Keratinocyte (primary cell): ENCODE results near the gene CDK2AP2. TPM values are rescaled to one million over a fixed set of nuclear protein-coding genes. Genes with fewer than 3 reads are reported as not detected.

Source experiments
- DNase-seq: peaks from one replicate; pipeline ENCODE4 v3.0.0-alpha.2; 2011; ENCODE audit warnings: low read depth, missing footprints, low spot score
- FAIRE-seq: peaks from 2 replicates; lab custom pipeline; 2011; peaks lifted over from hg19 to GRCh38; lab: Jason Lieb, UNC
- H2AFZ ChIP-seq: 2 replicates; pipeline ENCODE4 v1.6.0; 2012; ENCODE audit warnings: low read length, control low read depth, inconsistent platforms; ENCODE audit not compliant: control insufficient read depth
- H3K27ac ChIP-seq: 2 replicates; pipeline ENCODE4 v1.5.1; 2011; ENCODE audit warnings: low read length; ENCODE audit not compliant: control insufficient read depth, insufficient read depth
- H3K27me3 ChIP-seq: 3 replicates; pipeline ENCODE4 v1.6.0; 2011; ENCODE audit warnings: low read length; ENCODE audit not compliant: control insufficient read depth, insufficient read depth; ENCODE audit errors: extremely low read depth
- H3K36me3 ChIP-seq, 2 experiments: 2 replicates in 1 of 2; 3 replicates in 1 of 2; pipeline ENCODE4 v1.5.1; 2011; ENCODE audit warnings: low read length in 2 of 2, mild to moderate bottlenecking in 1 of 2; ENCODE audit not compliant: control insufficient read depth in 2 of 2, insufficient read depth in 2 of 2; ENCODE audit errors: extremely low read depth in 1 of 2
- H3K4me1 ChIP-seq: 3 replicates; pipeline ENCODE4 v1.5.1; 2011; ENCODE audit warnings: low read length; ENCODE audit not compliant: control insufficient read depth, insufficient read depth; ENCODE audit errors: extremely low read depth
- H3K4me2 ChIP-seq: 3 replicates; pipeline ENCODE4 v1.6.0; 2011; ENCODE audit warnings: low read depth, low read length; ENCODE audit not compliant: control insufficient read depth, insufficient read depth; ENCODE audit errors: extremely low read depth
- H3K4me3 ChIP-seq, 3 experiments: fragments of 200-600 bp in 1 of 3; sonication (generic) in 1 of 3; 2 replicates in 2 of 3; 3 replicates in 1 of 3; pipeline ENCODE4 v1.5.1; 2011 to 2016; ENCODE audit warnings: low read length in 3 of 3, mild to moderate bottlenecking in 3 of 3, control low read depth in 2 of 3, inconsistent platforms in 1 of 3, low read depth in 1 of 3, mixed read lengths in 1 of 3, mixed run types in 1 of 3, moderate library complexity in 1 of 3; ENCODE audit not compliant: control insufficient read depth in 2 of 3, insufficient read depth in 2 of 3; ENCODE audit errors: extremely low read depth in 1 of 3
- H3K79me2 ChIP-seq: 2 replicates; pipeline ENCODE4 v1.6.0; 2012; ENCODE audit warnings: low read length; ENCODE audit not compliant: control insufficient read depth, insufficient read depth
- H3K9ac ChIP-seq: 3 replicates; pipeline ENCODE4 v1.6.0; 2011; ENCODE audit warnings: low read length; ENCODE audit not compliant: control insufficient read depth, insufficient read depth; ENCODE audit errors: extremely low read depth
- H3K9me1 ChIP-seq: 3 replicates; pipeline ENCODE4 v1.6.0; 2011; ENCODE audit warnings: low read length; ENCODE audit not compliant: control insufficient read depth, insufficient read depth; ENCODE audit errors: extremely low read depth
- H3K9me3 ChIP-seq: 2 replicates; pipeline ENCODE4 v1.5.1; 2012; ENCODE audit warnings: low read depth, low read length; ENCODE audit not compliant: control insufficient read depth
- H4K20me1 ChIP-seq: 3 replicates; pipeline ENCODE4 v1.6.0; 2011; ENCODE audit warnings: low read length; ENCODE audit not compliant: control insufficient read depth, insufficient read depth; ENCODE audit errors: extremely low read depth
- CTCF ChIP-seq, 3 experiments: IDR thresholded peaks in 1 of 3; conservative IDR thresholded peaks in 1 of 3; optimal IDR thresholded peaks in 1 of 3; 2 replicates in 2 of 3; 3 replicates in 1 of 3; pipeline versions ENCODE3 to v1.5.1; 2011; ENCODE audit warnings: low read length in 3 of 3, mild to moderate bottlenecking in 3 of 3, moderate library complexity in 2 of 3, control low read depth in 1 of 3, inconsistent platforms in 1 of 3; ENCODE audit not compliant: insufficient read depth in 2 of 3; ENCODE audit errors: extremely low read depth in 1 of 3
- EZH2 ChIP-seq: IDR thresholded peaks from one replicate; pipeline ENCODE4 v1.6.1; 2012; ENCODE audit warnings: inconsistent platforms, mild to moderate bottlenecking, low read length, moderate library complexity
- dilution Hi-C: fragments of 300-500 bp; cut with MboI; formaldehyde crosslinking; loops from one replicate; pipeline ENCODE4 v1.7.0; 2020; ENCODE audit warnings: low sequenced_read_pairs; ENCODE audit not compliant: extremely low pct_ligation_motif_present
- polyA plus RNA-seq, 5 experiments: library from polyadenylated mRNA; depleted of rRNA in 3 of 5; stranded (reverse) in 3 of 5; stranded (forward) in 1 of 5; unstranded in 1 of 5; fragments of >200 nt; gene quantifications; 1 replicate in 1 of 5; 2 replicates in 3 of 5; 3 replicates in 1 of 5; pipeline versions ENCODE4 v1.2.1 to v1.2.3, GENCODE V29; 2011 to 2012; ENCODE audit warnings: missing spikeins in 2 of 5, low read depth in 1 of 5, low replicate concordance in 1 of 5

CDK2AP2 gene
- polyA plus RNA-seq, 1 donor (not counting 4 experiments of a cell fraction or from before 2014, with no cell fraction given) = 9.7 TPM

- DNase-seq = no peak
- Histone ChIP-seq H3K27me3 (no peaks in the 10 kb centered on the region), H3K4me1 (no peaks in the 10 kb centered on the region), H3K9ac (no peak overlapping the region), H3K27ac (no peak overlapping the region), H3K4me2 (no peak overlapping the region), H3K9me1 (no peaks in the 10 kb centered on the region), H2AFZ (no peak overlapping the region), H3K79me2 (no peaks in the 10 kb centered on the region), H3K9me3 (no peaks in the 10 kb centered on the region), H3K4me3 (no peak overlapping the region), H3K36me3 (no peaks in the 10 kb centered on the region), H4K20me1 (no peaks in the 10 kb centered on the region)
- no peak for TF ChIP-seq EZH2
- TF ChIP-seq CTCF (optimal IDR thresholded peaks at IDR 0.05 in 1 of 3, IDR thresholded peaks at IDR 0.05 in 1 of 3, conservative IDR thresholded peaks at IDR 0.05 in 1 of 3; ENCODE audit: extremely low read depth in 1 of 3, insufficient read depth in 2 of 3, low read length in 3 of 3) = no peak
- FAIRE-seq = no peak
- dilution Hi-C loops = no loop called here
These were observed 13.2 kb upstream of the CDK2AP2 start for GRCh38 chr11:67520856-67521824.

GRCh38 chr11:67519726-67520125, 11.8 kb upstream of the CDK2AP2 start:
- DNase-seq = no peak

More at GRCh38 chr11:67519726-67520125, 11.8 kb upstream of the CDK2AP2 start:
- TF ChIP-seq EZH2 = no peak
- no peak for TF ChIP-seq CTCF (optimal IDR thresholded peaks at IDR 0.05 in 1 of 3, IDR thresholded peaks at IDR 0.05 in 1 of 3, conservative IDR thresholded peaks at IDR 0.05 in 1 of 3; ENCODE audit: extremely low read depth in 1 of 3, insufficient read depth in 2 of 3, low read length in 3 of 3)
- H4K20me1 ChIP-seq = no peaks in the 10 kb centered on the region
- H3K9me1 ChIP-seq = no peaks in the 10 kb centered on the region
- no peak overlapping the region for H3K4me3 ChIP-seq
- H3K9ac ChIP-seq = no peak overlapping the region
- no peaks in the 10 kb centered on the region for H3K27me3 ChIP-seq
- no peaks in the 10 kb centered on the region for H3K9me3 ChIP-seq
- H3K79me2 ChIP-seq = no peaks in the 10 kb centered on the region
- no peak overlapping the region for H2AFZ ChIP-seq
- no peak for FAIRE-seq
- no peak overlapping the region for H3K27ac ChIP-seq
- dilution Hi-C loops = no loop called here
- H3K36me3 ChIP-seq = no peaks in the 10 kb centered on the region
- no peaks in the 10 kb centered on the region for H3K4me1 ChIP-seq
- H3K4me2 ChIP-seq = no peak overlapping the region
